Measurements from ENCODE around the gene CNNM4.

- TF ChIP-seq CTCF (IDR thresholded peaks at IDR 0.05) (no peak), POLR2A (IDR thresholded peaks at IDR 0.05) (no peak)
Measured at GRCh38 chr2:96710985-96711384, 49.7 kb upstream of the CNNM4 start.

Measured in right lobe of liver (tissue), 4 donors.